ENCODE measurements around the gene DPM3.

GRCh38 chr1:155130272-155131006 is 9.9 kb downstream of the DPM3 start:
- TF ChIP-seq POLR2A (IDR thresholded peaks at IDR 0.05) = no peak
- no peak for TF ChIP-seq CTCF (IDR thresholded peaks at IDR 0.05)
